H1 (cell line): ENCODE measurements around the gene ARHGEF11. TPM values are rescaled to one million over a fixed set of nuclear protein-coding genes. Genes with fewer than 3 reads are reported as not detected.

ENCODE experiments used
- CTCF ChIA-PET: fragments of 300-600 bp; sonication (Branson Sonifier 250); formaldehyde crosslinking; loops from one replicate; lab custom pipeline; 2021; ENCODE audit not compliant: partially characterized antibody; lab: Charles Lee
- POLR2A ChIA-PET: fragments of 300-600 bp; sonication (Branson Sonifier 250); formaldehyde crosslinking; loops from one replicate; lab custom pipeline; 2021; ENCODE audit warnings: inconsistent platforms; ENCODE audit not compliant: partially characterized antibody; lab: Charles Lee
- DNase-seq, 2 experiments: peaks; one replicate each; pipeline versions ENCODE4 v3.0.0 to v3.0.0-alpha.2; 2010 to 2022; ENCODE audit warnings: low spot score in 2 of 2, low read depth in 1 of 2, mixed read lengths in 1 of 2
- FAIRE-seq: peaks from 2 replicates; lab custom pipeline; 2011; peaks lifted over from hg19 to GRCh38; lab: Jason Lieb, UNC
- H2AFZ ChIP-seq: 2 replicates; pipeline ENCODE4 v1.8.1; 2012; ENCODE audit warnings: low read length, inconsistent platforms
- H2AK5ac ChIP-seq: 2 replicates; pipeline ENCODE4 v1.6.1; 2013; ENCODE audit warnings: low read depth, low read length
- H2BK120ac ChIP-seq: replicated peaks from 2 replicates; pipeline ENCODE3; 2013; ENCODE audit warnings: low read depth, low read length, inconsistent platforms
- H2BK12ac ChIP-seq: 2 replicates; pipeline ENCODE4 v1.6.1; 2013; ENCODE audit warnings: low read depth, low read length
- H2BK15ac ChIP-seq: 2 replicates; pipeline ENCODE4 v1.6.1; 2013; ENCODE audit warnings: low read length
- H2BK20ac ChIP-seq: 2 replicates; pipeline ENCODE4 v1.6.1; 2013; ENCODE audit warnings: low read length
- H2BK5ac ChIP-seq: 2 replicates; pipeline ENCODE4 v1.6.1; 2013; ENCODE audit warnings: low read depth, low read length
- H3K14ac ChIP-seq: 2 replicates; pipeline ENCODE4 v1.6.1; 2013; ENCODE audit warnings: inconsistent platforms; ENCODE audit not compliant: insufficient read length
- H3K18ac ChIP-seq: 2 replicates; pipeline ENCODE4 v1.6.1; 2013; ENCODE audit warnings: low read length; ENCODE audit errors: extremely low read depth
- H3K23ac ChIP-seq: 2 replicates; pipeline ENCODE4 v1.6.1; 2013; ENCODE audit warnings: inconsistent platforms; ENCODE audit not compliant: insufficient read length
- H3K23me2 ChIP-seq: 2 replicates; pipeline ENCODE4 v1.6.1; 2013; ENCODE audit warnings: low read depth, low read length
- H3K27ac ChIP-seq: 2 replicates; pipeline ENCODE4 v1.6.1; 2011; ENCODE audit warnings: low read depth, low read length, inconsistent platforms
- H3K27me3 ChIP-seq, 4 experiments: replicated peaks in 1 of 4; 1 replicate in 1 of 4; 2 replicates in 3 of 4; pipeline versions ENCODE4 v1.6.1 to v1.8.1; 2011 to 2013; ENCODE audit warnings: low read length in 3 of 4, mild to moderate bottlenecking in 3 of 4, inconsistent platforms in 2 of 4, mixed read lengths in 2 of 4, moderate library complexity in 1 of 4; ENCODE audit not compliant: control insufficient read depth in 3 of 4, insufficient read depth in 3 of 4; ENCODE audit errors: extremely low read depth in 1 of 4
- H3K36me3 ChIP-seq, 4 experiments: 2 replicates each; pipeline versions ENCODE4 v1.6.1 to v1.8.1; 2011 to 2013; ENCODE audit warnings: mild to moderate bottlenecking in 4 of 4, low read length in 3 of 4, moderate library complexity in 2 of 4, control low read depth in 1 of 4, inconsistent platforms in 1 of 4; ENCODE audit not compliant: insufficient read depth in 4 of 4, control insufficient read depth in 2 of 4
- H3K4ac ChIP-seq: replicated peaks from 2 replicates; pipeline ENCODE3; 2013; ENCODE audit warnings: low read length, low read depth, mixed read lengths, inconsistent platforms; ENCODE audit not compliant: insufficient read length
- H3K4me1 ChIP-seq, 4 experiments: replicated peaks in 1 of 4; 1 replicate in 1 of 4; 2 replicates in 3 of 4; pipeline versions ENCODE4 v1.6.1 to v1.8.1; 2011 to 2013; ENCODE audit warnings: low read length in 3 of 4, inconsistent platforms in 2 of 4, mixed read lengths in 1 of 4; ENCODE audit not compliant: insufficient read depth in 4 of 4, control insufficient read depth in 3 of 4
- H3K4me2 ChIP-seq, 2 experiments: 2 replicates each; pipeline versions ENCODE4 v1.6.1 to v1.8.1; 2011 to 2013; ENCODE audit warnings: low read depth in 2 of 2, low read length in 2 of 2, control low read depth in 1 of 2, inconsistent platforms in 1 of 2, mild to moderate bottlenecking in 1 of 2; ENCODE audit not compliant: insufficient read depth in 1 of 2
- H3K4me3 ChIP-seq, 4 experiments: fragments of 200-600, 300-600 bp in 1 of 4; sonication (generic), shearing (Covaris generic), sonication (Bioruptor Twin) in 1 of 4; 2 replicates each; pipeline versions ENCODE4 v1.5.1 to v1.8.1; 2011 to 2016; ENCODE audit warnings: low read length in 4 of 4, low read depth in 3 of 4, control low read depth in 2 of 4, inconsistent platforms in 2 of 4, mild to moderate bottlenecking in 2 of 4, mixed read lengths in 1 of 4, moderate library complexity in 1 of 4; ENCODE audit not compliant: insufficient read depth in 2 of 4; ENCODE audit errors: extremely low read depth in 1 of 4
- H3K56ac ChIP-seq: replicated peaks from 2 replicates; pipeline ENCODE3; 2013; ENCODE audit warnings: low read depth, mild to moderate bottlenecking, mixed read lengths, low read length, inconsistent platforms; ENCODE audit not compliant: insufficient read length
- H3K79me1 ChIP-seq: 2 replicates; pipeline ENCODE4 v1.6.1; 2013; ENCODE audit warnings: low read depth, low read length, control low read depth
- H3K79me2 ChIP-seq, 2 experiments: 2 replicates each; pipeline versions ENCODE4 v1.6.1 to v1.8.1; 2012 to 2013; ENCODE audit warnings: low read length in 2 of 2, mild to moderate bottlenecking in 2 of 2, inconsistent platforms in 1 of 2; ENCODE audit not compliant: insufficient read depth in 2 of 2, control insufficient read depth in 1 of 2
- H3K9ac ChIP-seq, 4 experiments: replicated peaks in 1 of 4; 1 replicate in 1 of 4; 2 replicates in 3 of 4; pipeline versions ENCODE4 v1.6.1 to v1.8.1; 2011 to 2013; ENCODE audit warnings: low read depth in 3 of 4, low read length in 3 of 4, control low read depth in 2 of 4, mild to moderate bottlenecking in 2 of 4, moderate library complexity in 2 of 4, inconsistent platforms in 1 of 4; ENCODE audit errors: extremely low read depth in 1 of 4
- H3K9me3 ChIP-seq, 2 experiments: 2 replicates each; pipeline versions ENCODE4 v1.6.1 to v1.8.1; 2012 to 2013; ENCODE audit warnings: mild to moderate bottlenecking in 2 of 2, moderate library complexity in 2 of 2, control low read depth in 1 of 2, inconsistent platforms in 1 of 2, low read depth in 1 of 2, low read length in 1 of 2, mixed read lengths in 1 of 2; ENCODE audit not compliant: insufficient read depth in 2 of 2
- H4K20me1 ChIP-seq, 2 experiments: replicated peaks in 1 of 2; 2 replicates each; pipeline versions ENCODE3 to v1.8.1; 2011 to 2013; ENCODE audit warnings: inconsistent platforms in 2 of 2, low read length in 2 of 2, mild to moderate bottlenecking in 1 of 2; ENCODE audit not compliant: insufficient read depth in 2 of 2, control insufficient read depth in 1 of 2
- H4K5ac ChIP-seq: 2 replicates; pipeline ENCODE4 v1.6.1; 2013; ENCODE audit warnings: low read length, low read depth, mixed read lengths, inconsistent platforms; ENCODE audit not compliant: insufficient read length
- H4K8ac ChIP-seq: 2 replicates; pipeline ENCODE4 v1.8.0; 2013; ENCODE audit warnings: mild to moderate bottlenecking, moderate library complexity, low read length, inconsistent platforms; ENCODE audit not compliant: insufficient read depth; ENCODE audit errors: extremely low read depth
- H4K91ac ChIP-seq: replicated peaks from 2 replicates; pipeline ENCODE3; 2013; ENCODE audit warnings: low read length, mixed read lengths, inconsistent platforms; ENCODE audit not compliant: insufficient read length
- BRCA1 ChIP-seq: IDR thresholded peaks from 2 replicates; pipeline ENCODE4 v1.6.1; 2012; ENCODE audit warnings: low read depth, low read length, improper control_type of control experiment
- CBX8 ChIP-seq: fragments of 300-800, 300-1000 bp; sonication (generic); IDR thresholded peaks from 2 replicates; pipeline ENCODE4 v1.7.1; 2016; ENCODE audit warnings: low read depth, low read length, borderline replicate concordance
- CHD2 ChIP-seq: IDR thresholded peaks from 2 replicates; pipeline ENCODE4 v1.6.1; 2012; ENCODE audit warnings: low read length, improper control_type of control experiment
- CREB1 ChIP-seq: IDR thresholded peaks from 2 replicates; pipeline ENCODE4 v1.6.1; 2012; ENCODE audit warnings: inconsistent platforms
- CTBP2 ChIP-seq: IDR thresholded peaks from 2 replicates; pipeline ENCODE4 v1.7.0; 2011; ENCODE audit warnings: borderline replicate concordance, mild to moderate bottlenecking, moderate library complexity, mixed read lengths, low read length; ENCODE audit not compliant: insufficient read depth, insufficient read length
- EZH2 ChIP-seq: fragments of 200-600 bp; sonication (generic); IDR thresholded peaks from 2 replicates; pipeline ENCODE4 v1.7.1; 2012; ENCODE audit warnings: low read depth, mild to moderate bottlenecking, moderate library complexity, low read length, inconsistent platforms; ENCODE audit not compliant: severe bottlenecking
- KDM4A ChIP-seq: IDR thresholded peaks from one replicate; pipeline ENCODE4 v1.7.1; 2012; ENCODE audit warnings: low read depth, mild to moderate bottlenecking, moderate library complexity, low read length, inconsistent platforms; ENCODE audit not compliant: severe bottlenecking
- SAP30 ChIP-seq: fragments of 300-600 bp; sonication (generic); IDR thresholded peaks from 2 replicates; pipeline ENCODE4 v1.7.1; 2012; ENCODE audit warnings: low read length, moderate library complexity, mild to moderate bottlenecking, inconsistent platforms; ENCODE audit not compliant: insufficient read depth, insufficient replicate concordance
- TAF1 ChIP-seq: IDR thresholded peaks from 2 replicates; pipeline ENCODE4 v1.6.1; 2011; ENCODE audit warnings: mild to moderate bottlenecking, low read depth, low read length
- WGBS, 2 experiments: shearing (Covaris generic) in 1 of 2; methylation state at CpG; one replicate each; pipeline versions ENCODE4 v1.1.6 to v1.1.7; 2013 to 2015; ENCODE audit warnings: low lambda C conversion rate in 2 of 2, mixed read lengths in 2 of 2, inconsistent platforms in 1 of 2, low coverage in 1 of 2, missing lambda C conversion rate in 1 of 2; ENCODE audit not compliant: insufficient replicate concordance in 2 of 2, insufficient coverage in 1 of 2, insufficient read length in 1 of 2; ENCODE audit errors: extremely low coverage in 1 of 2, missing lambda C conversion rate in 1 of 2; 5-methylcytosine and 5-hydroxymethylcytosine counted together
- polyA plus RNA-seq, 7 experiments: library from polyadenylated mRNA; depleted of rRNA in 3 of 7; stranded (reverse) in 5 of 7; unstranded in 2 of 7; fragments of >200 nt in 5 of 7; fragments of 200-250 nt in 2 of 7; gene quantifications; 1 replicate in 5 of 7; 2 replicates in 1 of 7; 4 replicates in 1 of 7; pipeline versions ENCODE4 v1.2.1 to v1.2.3, GENCODE V29; 2011 to 2013; ENCODE audit warnings: missing spikeins in 2 of 7, mixed read lengths in 2 of 7
- total RNA-seq: library from RNA; stranded (reverse); fragmentation: NEBNext Ultra II Directional; extraction: Animal tissue kit (Norgen Biotek cat#: 25700); gene quantifications from 2 replicates; pipeline ENCODE4 v1.2.1, GENCODE V29; 2021
- TF ChIP-seq, protein P1 (sequence below): IDR thresholded peaks from 2 replicates; pipeline ENCODE4 v1.6.1; 2012; ENCODE audit warnings: inconsistent platforms

ARHGEF11 gene
- total and polyA plus RNA-seq, 2 of the 8 experiments (the other 6 are each of a cell fraction or from before 2014, with no cell fraction given), result 19.9 to 33.1 TPM

DNA sequence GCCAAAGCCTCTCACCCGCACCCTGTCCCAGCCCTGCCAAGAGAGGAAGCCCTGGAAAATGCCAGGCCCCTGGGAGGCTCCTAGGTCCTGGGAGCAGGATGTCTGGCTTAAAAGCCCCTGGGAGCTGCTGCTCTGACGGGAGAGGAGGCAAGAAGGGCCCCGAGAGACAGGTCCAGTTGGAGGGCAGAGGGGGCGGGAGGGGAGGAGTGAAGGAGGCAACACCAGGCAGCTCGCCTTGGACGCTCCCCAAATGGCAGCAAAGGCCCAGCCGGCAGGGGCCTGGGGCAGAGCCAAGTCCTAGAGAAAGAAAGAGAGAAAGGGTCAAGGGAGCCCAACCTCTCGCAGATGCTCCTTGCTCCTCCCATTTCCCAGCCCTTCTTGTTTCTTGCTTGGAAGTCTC, 47.3 kb upstream of the ARHGEF11 start:
- Histone ChIP-seq H4K5ac (no peak overlapping the region), H4K8ac (no peak overlapping the region; the same call in 1 of the 2 replicates), H4K91ac (no peak overlapping the region), H3K18ac (no peak overlapping the region; the same call in 1 of the 2 replicates), H3K4me1 (peaks cover 0 to 4% (median 0%) of the 10 kb centered on the region in 4 experiments; a peak in 2 of 7 replicates), H3K23ac (no peak overlapping the region), H3K4me3 (no peak overlapping the region), H4K20me1 (no peaks in the 10 kb centered on the region), H3K9me3 (no peaks in the 10 kb centered on the region), H3K56ac (no peak overlapping the region), H2BK15ac (no peak overlapping the region), H3K23me2 (no peaks in the 10 kb centered on the region), H2BK20ac (no peak overlapping the region), H3K79me1 (no peaks in the 10 kb centered on the region), H3K4ac (no peak overlapping the region), H2BK120ac (no peak overlapping the region), H3K9ac (no peak overlapping the region), H3K14ac (no peak overlapping the region), H2BK12ac (no peak overlapping the region), H3K27ac (no peak overlapping the region), H3K27me3 (no peaks in the 10 kb centered on the region; a peak in 2 of 7 replicates), H2BK5ac (no peak overlapping the region), H3K4me2 (no peak overlapping the region), H3K79me2 (no peaks in the 10 kb centered on the region), H2AFZ (no peak overlapping the region), H3K36me3 (no peaks in the 10 kb centered on the region), H2AK5ac (no peak overlapping the region)
- TF ChIP-seq BRCA1 (no peak), CREB1 (no peak), EZH2 (no peak), KDM4A (no peak), SAP30 (no peak), CBX8 (no peak), CHD2 (no peak), TAF1 (no peak), CTBP2 (no peak)
- TF ChIP-seq, protein P1, sequence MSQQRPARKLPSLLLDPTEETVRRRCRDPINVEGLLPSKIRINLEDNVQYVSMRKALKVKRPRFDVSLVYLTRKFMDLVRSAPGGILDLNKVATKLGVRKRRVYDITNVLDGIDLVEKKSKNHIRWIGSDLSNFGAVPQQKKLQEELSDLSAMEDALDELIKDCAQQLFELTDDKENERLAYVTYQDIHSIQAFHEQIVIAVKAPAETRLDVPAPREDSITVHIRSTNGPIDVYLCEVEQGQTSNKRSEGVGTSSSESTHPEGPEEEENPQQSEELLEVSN, result no peak
- WGBS, 2 experiments, result 77% methylated on average over 8 of the region's 8 CpGs; no CpG with 5 or more reads in 1 of the 2 experiments
- ChIA-PET CTCF (interaction anchor here (0.6 to 3.6 kb wide), 5 partner anchors 23 to 296 kb away, joined by 3 to 23 read pairs (median 3); partner anchors contain the start of gene ETV3), POLR2A (interaction anchor here (1.7 kb wide), 1 partner anchor 26 kb away, joined by 4 read pairs; no protein-coding TSS in a partner anchor)
- FAIRE-seq (no peak), DNase-seq (no peak)
